ENCODE data around the gene HNRNPL.

The HNRNPL gene

DNA sequence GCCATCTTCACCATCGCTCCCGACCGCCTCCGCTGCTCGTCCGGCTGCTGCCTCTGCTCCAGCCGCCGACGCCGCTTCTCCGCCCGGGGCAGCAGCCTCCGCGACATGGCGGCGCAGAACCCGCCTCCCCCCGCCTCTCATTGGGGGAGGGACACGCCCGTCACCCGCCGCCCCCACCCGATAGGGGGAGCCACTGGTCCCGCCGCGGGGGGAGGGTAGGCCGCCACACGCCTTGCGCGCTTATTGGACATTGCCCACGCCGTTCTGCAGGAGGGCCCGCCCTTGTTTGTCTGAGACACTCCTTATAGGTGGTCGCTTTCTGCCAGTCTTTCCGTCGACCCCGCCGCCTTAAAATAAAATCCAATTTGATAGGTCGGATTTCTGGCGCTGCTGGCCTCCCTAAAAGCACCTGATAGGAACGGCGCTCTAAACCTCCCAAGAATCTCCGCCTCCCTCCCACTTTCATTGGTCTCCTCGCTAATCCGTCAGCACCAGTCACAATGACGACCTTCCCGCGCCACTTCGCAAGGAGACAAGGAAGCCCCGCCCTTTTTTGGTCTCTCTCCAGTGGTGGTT, at the start of gene HNRNPL:
Gene HNRNPL, minus strand, starts transcription at position 127 of the 576 bp plus-strand sequence. Its CDS starts 20 bp downstream, at position 107.
- peak; percentile 94 for DNase-seq (ENCODE audit: extremely low spot score)
- TF ChIP-seq CTCF (IDR thresholded peaks at IDR 0.05; ENCODE audit: control extremely low read depth, extremely low read depth, low read depth, missing control alignments): peak; percentile 36
- ChIA-PET CTCF (interaction anchor here (1.0 to 2.8 kb wide), 4 partner anchors 9 to 81 kb away, joined by 5 to 7 read pairs (median 5); partner anchors contain the start of genes MRPS12, RINL and SARS2), POLR2A (interaction anchor here (0.8 to 2.4 kb wide), 7 partner anchors 9 to 203 kb away, joined by 3 to 20 read pairs (median 4); partner anchors contain the start of genes ACTN4, ECH1, NFKBIB and SIRT2)

GRCh38 chr19:38898788-38899446, 49.1 kb upstream of the HNRNPL start:
- TF ChIP-seq CTCF (IDR thresholded peaks at IDR 0.05; ENCODE audit: control extremely low read depth, extremely low read depth, low read depth, missing control alignments): no peak
- DNase-seq (ENCODE audit: extremely low spot score): no peak

DNA sequence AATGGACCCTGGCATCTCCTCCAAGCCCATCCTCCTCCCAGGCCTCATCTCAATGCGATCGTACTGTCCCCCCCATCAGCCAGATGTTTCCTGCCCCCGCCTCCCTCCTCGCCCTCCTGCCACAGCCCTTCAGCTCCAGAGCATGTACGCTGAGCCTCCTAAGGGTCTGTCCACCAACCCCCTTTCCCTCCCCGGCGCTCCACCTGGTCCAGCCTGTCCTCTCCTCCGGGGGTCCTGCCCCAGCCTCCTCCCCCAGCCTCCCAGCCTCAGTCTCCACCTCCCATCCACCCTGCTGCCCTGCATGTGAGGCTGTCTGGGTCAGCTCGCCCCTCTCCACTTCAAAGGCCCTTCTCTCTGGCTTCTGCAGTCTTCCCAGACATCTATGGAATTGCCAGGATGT, 45.2 kb upstream of the HNRNPL start:
- DNase-seq (ENCODE audit: extremely low spot score): no peak
- TF ChIP-seq CTCF (IDR thresholded peaks at IDR 0.05; ENCODE audit: control extremely low read depth, extremely low read depth, low read depth, missing control alignments): no peak
- CTCF ChIA-PET: interaction anchor here (0.8 to 1.2 kb wide), 2 partner anchors 16 to 260 kb away, joined by 3 read pairs; no protein-coding TSS in a partner anchor
- POLR2A ChIA-PET: no interaction called here

More at GRCh38 chr19:38898788-38899446, 49.1 kb upstream of the HNRNPL start:
- CTCF ChIA-PET: interaction anchor here (0.7 kb wide), 1 partner anchor 11 kb away, joined by 3 read pairs; no protein-coding TSS in a partner anchor
- POLR2A ChIA-PET: no interaction called here

DNA sequence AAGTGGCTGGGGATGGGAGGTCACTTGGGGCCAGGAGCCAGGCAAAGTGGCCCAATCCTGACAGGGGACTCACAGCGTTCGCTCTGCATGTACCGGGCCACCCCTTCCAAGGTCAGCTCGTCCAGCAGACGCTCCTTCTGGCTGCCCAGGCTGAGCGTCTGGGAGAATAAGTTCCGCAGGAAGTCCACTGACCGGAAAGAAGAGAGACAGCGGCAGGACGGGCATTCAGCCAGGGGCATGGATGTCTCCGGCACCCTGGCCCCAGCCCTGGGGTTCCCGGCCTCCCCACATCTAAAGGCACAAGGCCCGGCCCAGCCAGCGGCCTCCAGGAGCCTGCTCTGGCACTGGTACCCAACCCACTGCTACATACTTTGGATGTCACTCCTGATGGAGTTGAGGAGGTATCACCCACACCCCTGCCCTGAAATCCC, 43.6 kb upstream of the HNRNPL start:
- ChIA-PET CTCF (interaction anchor here (1.0 to 2.4 kb wide), 2 partner anchors 21 to 491 kb away, joined by 3 to 5 read pairs; partner anchors contain the start of gene FAM98C), POLR2A (no interaction called here)
- DNase-seq (ENCODE audit: extremely low spot score): no peak
- TF ChIP-seq CTCF (IDR thresholded peaks at IDR 0.05; ENCODE audit: control extremely low read depth, extremely low read depth, low read depth, missing control alignments): no peak

- no peak for DNase-seq (ENCODE audit: extremely low spot score)
- CTCF ChIA-PET: interaction anchor here (1.0 to 2.4 kb wide), 2 partner anchors 20 to 490 kb away, joined by 3 to 5 read pairs; partner anchors contain the start of gene FAM98C
- TF ChIP-seq CTCF (IDR thresholded peaks at IDR 0.05; ENCODE audit: control extremely low read depth, extremely low read depth, low read depth, missing control alignments): no peak
- POLR2A ChIA-PET: no interaction called here
Measured at GRCh38 chr19:38892841-38893240, 43.1 kb upstream of the HNRNPL start.

DNA sequence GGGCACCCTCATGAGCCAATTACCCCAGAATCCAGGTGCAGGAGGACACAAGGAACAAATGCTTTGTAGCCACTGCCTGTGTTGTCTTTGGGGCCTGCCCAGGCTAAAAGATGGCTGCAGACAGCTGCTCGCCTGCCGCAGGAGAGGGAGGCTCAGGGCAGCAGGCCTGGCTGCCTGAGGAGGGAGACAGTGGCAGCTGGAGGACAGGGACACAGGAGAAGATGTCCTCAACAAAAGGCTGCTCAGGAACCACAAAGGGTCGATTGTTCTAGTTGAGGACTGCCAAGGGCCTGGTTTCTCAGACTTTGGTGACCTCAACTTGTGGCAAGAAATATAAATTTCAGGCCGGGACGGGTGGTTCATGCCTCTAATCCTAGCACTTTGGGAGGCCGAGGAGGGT, 42.0 kb upstream of the HNRNPL start:
- ChIA-PET POLR2A (no interaction called here), CTCF (interaction anchor here (0.7 to 2.4 kb wide), 3 partner anchors 8 to 22 kb away, joined by 3 to 5 read pairs (median 3); partner anchors contain the start of genes NFKBIB and SIRT2)
- no peak for DNase-seq (ENCODE audit: extremely low spot score)
- TF ChIP-seq CTCF (IDR thresholded peaks at IDR 0.05; ENCODE audit: control extremely low read depth, extremely low read depth, low read depth, missing control alignments): no peak
